GM23338 (cell line): Measurements from ENCODE around the gene PRKCD. TPM values are rescaled to one million over a fixed set of nuclear protein-coding genes. Genes with fewer than 3 reads are reported as not detected.

ENCODE experiments used
- ATAC-seq: fragments of 200-7000 bp; cut with Tn5 transposase; 3 replicates; pipeline ENCODE4 v1.9.1; 2020
- DNase-seq: peaks from one replicate; pipeline ENCODE4 v3.0.0-alpha.2; 2015; ENCODE audit warnings: low spot score
- H2AFZ ChIP-seq: fragments of 200-600 bp; sonication (generic); 2 replicates; pipeline ENCODE4 v1.8.0; 2016; ENCODE audit warnings: antibody characterized with exemption, mild to moderate bottlenecking, moderate library complexity
- H3F3A ChIP-seq: fragments of 200-600 bp; sonication (generic); replicated peaks from 2 replicates; pipeline ENCODE4 v1.8.0; 2017; ENCODE audit warnings: antibody characterized with exemption, mixed run types, low read depth
- H3K27ac ChIP-seq: fragments of 200-600 bp; sonication (generic); 2 replicates; pipeline ENCODE4 v1.6.1; 2016; ENCODE audit warnings: low read depth
- H3K27me3 ChIP-seq: fragments of 200-600 bp; sonication (generic); 2 replicates; pipeline ENCODE4 v1.8.0; 2016; ENCODE audit warnings: mild to moderate bottlenecking, mixed run types, moderate library complexity; ENCODE audit not compliant: insufficient read depth
- H3K36me3 ChIP-seq: fragments of 200-600 bp; sonication (generic); 2 replicates; pipeline ENCODE4 v1.8.0; 2016; ENCODE audit warnings: mild to moderate bottlenecking; ENCODE audit not compliant: insufficient read depth
- H3K4me1 ChIP-seq: fragments of 200-600 bp; sonication (generic); 2 replicates; pipeline ENCODE4 v1.8.0; 2016; ENCODE audit warnings: mild to moderate bottlenecking, moderate library complexity; ENCODE audit not compliant: insufficient read depth
- H3K4me2 ChIP-seq: fragments of 200-600 bp; sonication (generic); 2 replicates; pipeline ENCODE4 v1.7.1; 2017; ENCODE audit warnings: mixed run types
- H3K4me3 ChIP-seq: fragments of 200-600 bp; sonication (generic); 2 replicates; pipeline ENCODE4 v1.6.1; 2016; ENCODE audit warnings: mixed run types
- H3K79me2 ChIP-seq: fragments of 200-600 bp; sonication (generic); replicated peaks from 2 replicates; pipeline ENCODE4 v1.8.0; 2017; ENCODE audit warnings: mild to moderate bottlenecking; ENCODE audit not compliant: insufficient read depth
- H3K9me2 ChIP-seq: fragments of 200-600 bp; sonication (generic); 2 replicates; pipeline ENCODE4 v1.8.0; 2017; ENCODE audit not compliant: insufficient read depth
- H4K20me1 ChIP-seq: fragments of 200-600 bp; sonication (generic); replicated peaks from 2 replicates; pipeline ENCODE4 v1.8.0; 2017; ENCODE audit warnings: mild to moderate bottlenecking; ENCODE audit not compliant: insufficient read depth
- H3K27ac Mint-ChIP-seq: 2 replicates; pipeline ENCODE4 v1.8.0; 2020; ENCODE audit warnings: inconsistent platforms, mild to moderate bottlenecking, moderate library complexity, mixed read lengths
- H3K27me3 Mint-ChIP-seq: 3 replicates; pipeline ENCODE4 v1.8.0; 2022; ENCODE audit warnings: low read depth, mild to moderate bottlenecking, moderate library complexity, mixed read lengths, inconsistent platforms; ENCODE audit not compliant: insufficient read depth, poor library complexity
- H3K36me3 Mint-ChIP-seq: 3 replicates; pipeline ENCODE4 v1.8.0; 2021; ENCODE audit warnings: low read depth, mild to moderate bottlenecking, inconsistent platforms, moderate library complexity, mixed read lengths
- H3K4me1 Mint-ChIP-seq: 3 replicates; pipeline ENCODE4 v1.8.0; 2020; ENCODE audit warnings: mild to moderate bottlenecking, inconsistent platforms, mixed read lengths
- H3K4me3 Mint-ChIP-seq: 3 replicates; pipeline ENCODE4 v1.8.0; 2021; ENCODE audit warnings: moderate library complexity, mild to moderate bottlenecking, inconsistent platforms, mixed read lengths
- H3K9me3 Mint-ChIP-seq: 3 replicates; pipeline ENCODE4 v1.8.0; 2020; ENCODE audit warnings: moderate library complexity, mild to moderate bottlenecking, inconsistent platforms, mixed read lengths
- CREB1 ChIP-seq: fragments of 250-450 bp; sonication (Bioruptor Pico); IDR thresholded peaks from 2 replicates; pipeline ENCODE4 v1.5.0; 2020; ENCODE audit warnings: low read depth, mild to moderate bottlenecking, moderate library complexity
- CTCF ChIP-seq, 2 experiments: fragments of 200-600 bp in 1 of 2; sonication (generic) in 1 of 2; conservative IDR thresholded peaks; 2 replicates each; pipeline versions ENCODE4 v1.5.1 to v1.6.1; 2016 to 2017; ENCODE audit warnings: antibody characterized with exemption in 2 of 2, low read depth in 2 of 2, mild to moderate bottlenecking in 2 of 2, moderate library complexity in 1 of 2
- EZH2phosphoT487 ChIP-seq: fragments of 200-600 bp; sonication (generic); IDR thresholded peaks from one replicate; pipeline ENCODE4 v1.8.1; 2018; ENCODE audit warnings: antibody characterized with exemption; ENCODE audit not compliant: unreplicated experiment
- ZNF462 ChIP-seq: fragments of 250-450 bp; sonication (Bioruptor Pico); IDR thresholded peaks from 2 replicates; pipeline ENCODE4 v1.5.0; 2020; ENCODE audit warnings: mild to moderate bottlenecking, moderate library complexity
- polyA plus RNA-seq: library from polyadenylated mRNA; unstranded; fragments of >200 nt; fragmentation: Nextera tagmentation; extraction: Ambion mirVana; gene quantifications from 2 replicates; pipeline ENCODE4 v1.2.1, GENCODE V29; 2016
- total RNA-seq: library from RNA; depleted of rRNA; stranded (reverse); fragments of >200 nt; shearing (Covaris generic); gene quantifications from 2 replicates; pipeline ENCODE4 v1.2.3, GENCODE V29; 2014

PRKCD gene
- total and polyA plus RNA-seq, 2 experiments from 2014 or later = 11.3 to 11.8 TPM

- Mint-ChIP-seq H3K27ac (no peak overlapping the region), H3K9me3 (no peaks in the 10 kb centered on the region), H3K4me1 (peaks cover 8% of the 10 kb centered on the region), H3K4me3 (no peak overlapping the region), H3K36me3 (no peaks in the 10 kb centered on the region), H3K27me3 (peaks cover 7% of the 10 kb centered on the region)
- Histone ChIP-seq H3K27ac (no peak overlapping the region), H3K79me2 (no peaks in the 10 kb centered on the region), H3K4me2 (no peak overlapping the region), H3K9me2 (no peaks in the 10 kb centered on the region), H3K27me3 (no peaks in the 10 kb centered on the region), H2AFZ (no peak overlapping the region), H3K4me1 (0 out of 2 replicates have a peak, but pooled peaks cover 3% of the 10 kb centered on the region), H3K4me3 (no peak overlapping the region), H3F3A (no peaks in the 10 kb centered on the region), H4K20me1 (no peaks in the 10 kb centered on the region), H3K36me3 (no peaks in the 10 kb centered on the region)
- no peak for TF ChIP-seq CTCF (conservative IDR thresholded peaks at IDR 0.05; ENCODE audit: low read depth in 2 of 2)
- TF ChIP-seq ZNF462 (CRISPR knock-in tag) = no peak
- TF ChIP-seq CREB1 (CRISPR knock-in tag) = no peak
- no peak for TF ChIP-seq EZH2phosphoT487
- no peak for ATAC-seq
- no peak for DNase-seq
Observed at GRCh38 chr3:53151465-53151864, 9.5 kb upstream of the PRKCD start.
